Sigmoid colon (tissue), 7 donors: ENCODE measurements around the gene RPS24. TPM values are rescaled to one million over a fixed set of nuclear protein-coding genes. Genes with fewer than 3 reads are reported as not detected.
"Not testable (repeated sequence)": the region's sequence is repeated elsewhere in the genome, so short reads cannot be mapped to it uniquely, and the experiment has no call there.

Source experiments
- DNase-seq: peaks from one replicate; pipeline ENCODE4 v3.0.0-alpha.2; 2019
- H3K27ac ChIP-seq, 4 donors: fragments of 200-600 bp; sonication (generic); one replicate each; pipeline ENCODE4 v1.5.1; 2016 to 2019; ENCODE audit warnings: mild to moderate bottlenecking in 1 of 4
- H3K27me3 ChIP-seq, 3 donors: fragments of 200-600 bp; sonication (generic); one replicate each; pipeline ENCODE4 v1.5.1; 2019; ENCODE audit warnings: mild to moderate bottlenecking in 1 of 3
- H3K36me3 ChIP-seq, 4 donors: fragments of 200-600 bp; sonication (generic); one replicate each; pipeline ENCODE4 v1.5.1; 2016 to 2019
- H3K4me1 ChIP-seq, 4 donors: fragments of 200-600 bp; sonication (generic); one replicate each; pipeline ENCODE4 v1.5.1; 2017 to 2019
- H3K4me3 ChIP-seq, 4 donors: fragments of 200-600 bp; sonication (generic); one replicate each; pipeline ENCODE4 v1.5.1; 2017 to 2019; ENCODE audit warnings: mild to moderate bottlenecking in 2 of 4, moderate library complexity in 1 of 4
- H3K9me3 ChIP-seq, 4 donors: fragments of 200-600 bp in 3 of 4; sonication (generic) in 3 of 4; one replicate each; pipeline versions ENCODE4 v1.5.1 to v1.6.1; 2013 to 2019
- EP300 ChIP-seq, 4 donors: sonication (generic); formaldehyde crosslinking; IDR thresholded peaks; one replicate each; pipeline ENCODE4 v1.6.1; 2017; ENCODE audit warnings: antibody characterized with exemption in 4 of 4
- POLR2A ChIP-seq, 2 donors: fragments of 450-650 bp; IDR thresholded peaks; one replicate each; pipeline ENCODE4 v1.6.1; 2016; ENCODE audit warnings: antibody characterized with exemption in 2 of 2, mild to moderate bottlenecking in 2 of 2, moderate library complexity in 2 of 2
- POLR2AphosphoS5 ChIP-seq, 4 donors: sonication (generic); formaldehyde crosslinking; IDR thresholded peaks; one replicate each; pipeline ENCODE4 v1.6.1; 2017; ENCODE audit warnings: antibody characterized with exemption in 4 of 4
- WGBS, 2 donors: extraction: QIAGEN DNeasy Blood & Tissue Kit; methylation state at CpG; one replicate each; pipeline ENCODE4 v1.1.7; 2013; 5-methylcytosine and 5-hydroxymethylcytosine counted together
- intact Hi-C: fragments of 100-400 bp; cut with DNase I; formaldehyde crosslinking; loops from one replicate; pipeline ENCODE4 v1.15.1; 2023
- polyA plus RNA-seq, 3 donors: library from polyadenylated mRNA; stranded (reverse); fragments of 200-250 nt; gene quantifications; one replicate each; pipeline ENCODE4 v1.2.3, GENCODE V29; 2013
- total RNA-seq, 4 donors: library from RNA; depleted of rRNA; stranded (reverse); fragments of >200 nt; gene quantifications; one replicate each; pipeline ENCODE4 v1.1.0, GENCODE V29; 2016
- TF ChIP-seq, protein P1 (sequence below), 4 experiments: fragments of 450-650 bp in 3 of 4; fragments of 200-600 bp in 1 of 4; IDR thresholded peaks; one replicate each; pipeline ENCODE4 v1.5.1; 2016 to 2019; ENCODE audit warnings: antibody characterized with exemption in 4 of 4, mild to moderate bottlenecking in 3 of 4, moderate library complexity in 2 of 4
- donor health status: healthy with polysubstance abuse.
- donor health status: Bipolar disorder and iron deficiency.
- donor health status: healthy.

RPS24 gene
- total and polyA plus RNA-seq, 7 donors, result 2,487 to 7,696 (median 3,724) TPM

DNA sequence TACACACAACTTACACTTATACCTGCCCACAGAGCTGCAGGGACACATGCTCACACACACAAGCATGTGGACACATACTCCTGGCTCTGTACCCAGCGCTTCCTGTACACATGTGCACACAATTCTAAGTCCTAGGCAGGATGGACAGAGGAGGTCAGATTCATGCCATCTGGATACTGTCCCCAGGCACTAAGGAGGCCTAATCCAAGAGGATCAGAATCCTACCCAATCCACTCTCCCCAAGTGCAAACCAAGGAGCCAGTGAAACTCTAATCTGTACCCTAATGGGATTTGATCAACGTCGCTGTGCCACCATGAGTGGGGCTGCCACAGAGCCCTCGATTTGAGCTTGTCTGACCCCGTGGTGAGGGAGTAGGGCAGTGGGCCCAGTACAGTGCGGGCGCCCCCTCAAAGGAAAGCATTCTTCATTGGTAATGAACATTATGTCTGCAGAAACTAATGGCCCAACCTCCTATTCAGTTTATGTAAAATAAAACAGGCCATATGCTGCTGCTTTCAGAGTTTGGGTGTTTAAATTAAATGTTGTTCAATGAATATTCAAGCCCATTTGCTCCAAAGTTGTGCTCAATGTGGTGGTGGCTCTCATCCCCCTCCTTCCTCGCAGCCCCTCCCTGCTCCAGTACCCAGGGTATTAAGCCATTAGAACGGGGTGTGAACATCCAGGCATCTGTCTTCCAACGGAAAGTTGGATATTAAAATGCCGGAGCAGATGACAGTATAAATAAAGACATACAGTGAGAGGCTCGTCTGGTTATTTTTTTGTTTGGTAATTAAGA is 26.4 kb downstream of the RPS24 start:
- no peaks in the 10 kb centered on the region for H3K4me1 ChIP-seq
- no peak for DNase-seq
- H3K27me3 ChIP-seq, result no peaks in the 10 kb centered on the region
- no peak overlapping the region for H3K27ac ChIP-seq
- no peaks in the 10 kb centered on the region for H3K9me3 ChIP-seq
- intact Hi-C loops, result no loop called here
- no peaks in the 10 kb centered on the region for H3K36me3 ChIP-seq
- H3K4me3 ChIP-seq, result no peak overlapping the region
- TF ChIP-seq, protein P1, sequence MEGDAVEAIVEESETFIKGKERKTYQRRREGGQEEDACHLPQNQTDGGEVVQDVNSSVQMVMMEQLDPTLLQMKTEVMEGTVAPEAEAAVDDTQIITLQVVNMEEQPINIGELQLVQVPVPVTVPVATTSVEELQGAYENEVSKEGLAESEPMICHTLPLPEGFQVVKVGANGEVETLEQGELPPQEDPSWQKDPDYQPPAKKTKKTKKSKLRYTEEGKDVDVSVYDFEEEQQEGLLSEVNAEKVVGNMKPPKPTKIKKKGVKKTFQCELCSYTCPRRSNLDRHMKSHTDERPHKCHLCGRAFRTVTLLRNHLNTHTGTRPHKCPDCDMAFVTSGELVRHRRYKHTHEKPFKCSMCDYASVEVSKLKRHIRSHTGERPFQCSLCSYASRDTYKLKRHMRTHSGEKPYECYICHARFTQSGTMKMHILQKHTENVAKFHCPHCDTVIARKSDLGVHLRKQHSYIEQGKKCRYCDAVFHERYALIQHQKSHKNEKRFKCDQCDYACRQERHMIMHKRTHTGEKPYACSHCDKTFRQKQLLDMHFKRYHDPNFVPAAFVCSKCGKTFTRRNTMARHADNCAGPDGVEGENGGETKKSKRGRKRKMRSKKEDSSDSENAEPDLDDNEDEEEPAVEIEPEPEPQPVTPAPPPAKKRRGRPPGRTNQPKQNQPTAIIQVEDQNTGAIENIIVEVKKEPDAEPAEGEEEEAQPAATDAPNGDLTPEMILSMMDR (IDR thresholded peaks at IDR 0.05), result no peak
- no peak for TF ChIP-seq POLR2AphosphoS5 (IDR thresholded peaks at IDR 0.05)
- TF ChIP-seq POLR2A (IDR thresholded peaks at IDR 0.05), result no peak
- TF ChIP-seq EP300 (IDR thresholded peaks at IDR 0.05), result no peak
- 85 to 86% methylated on average over 12 of the region's 12 CpGs for WGBS, 2 donors

DNA sequence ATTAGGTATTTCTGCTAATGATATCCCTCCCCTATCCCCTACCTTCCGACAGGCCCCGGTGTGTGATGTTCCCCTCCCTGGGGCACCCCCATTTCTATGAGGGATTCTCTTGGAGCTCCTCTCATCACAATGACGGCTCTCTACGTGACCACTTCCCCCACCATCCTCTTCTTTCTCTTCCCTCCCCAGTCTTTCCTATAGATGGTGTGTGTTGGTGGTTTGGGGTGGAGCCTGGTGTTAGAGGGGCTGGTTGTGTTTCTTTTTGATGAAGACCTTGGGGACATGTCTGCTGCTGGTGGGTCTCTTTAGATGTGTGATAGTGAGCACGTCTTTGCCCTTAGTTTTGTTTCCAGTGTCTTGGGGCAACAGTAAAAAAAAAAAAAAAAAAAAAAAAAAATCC is 28.6 kb downstream of the RPS24 start:
- 52 to 75% methylated on average over 5 of the region's 5 CpGs for WGBS, 2 donors
- no peaks in the 10 kb centered on the region for H3K27me3 ChIP-seq
- no peaks in the 10 kb centered on the region for H3K4me1 ChIP-seq
- no peaks in the 10 kb centered on the region for H3K36me3 ChIP-seq
- intact Hi-C loops, result no loop called here
- H3K9me3 ChIP-seq, result no peaks in the 10 kb centered on the region
- TF ChIP-seq, protein P1 (IDR thresholded peaks at IDR 0.05), result no peak
- TF ChIP-seq POLR2A (IDR thresholded peaks at IDR 0.05) (no peak), EP300 (IDR thresholded peaks at IDR 0.05) (no peak), POLR2AphosphoS5 (IDR thresholded peaks at IDR 0.05) (no peak)
- no peak overlapping the region for H3K27ac ChIP-seq
- H3K4me3 ChIP-seq, result no peak overlapping the region
- no peak for DNase-seq

DNA sequence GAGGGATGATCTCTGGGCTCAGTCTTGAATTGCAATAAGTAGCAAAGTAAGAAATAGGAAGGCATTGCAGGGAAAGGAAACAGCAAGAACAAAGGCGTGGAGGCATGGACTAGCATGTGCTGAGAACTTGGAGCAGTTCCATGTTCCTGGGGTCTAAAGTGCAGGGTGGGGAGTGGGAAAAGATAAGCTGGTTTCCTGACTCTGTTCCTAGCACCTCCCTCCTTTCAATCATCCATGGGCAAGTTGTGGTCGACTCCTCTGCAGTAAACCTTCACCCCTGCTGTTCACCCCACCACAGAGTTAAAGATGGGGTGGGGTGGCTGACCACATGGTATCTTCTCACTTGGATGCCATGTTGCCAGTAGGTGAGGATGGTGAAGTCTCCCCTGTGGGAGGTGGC is 29.6 kb downstream of the RPS24 start:
- DNase-seq, result no peak
- intact Hi-C loops, result no loop called here
- no peaks in the 10 kb centered on the region for H3K4me1 ChIP-seq
- TF ChIP-seq EP300 (IDR thresholded peaks at IDR 0.05) (no peak), POLR2A (IDR thresholded peaks at IDR 0.05) (no peak), POLR2AphosphoS5 (IDR thresholded peaks at IDR 0.05) (no peak)
- TF ChIP-seq, protein P1 (IDR thresholded peaks at IDR 0.05), result no peak
- H3K4me3 ChIP-seq, result no peak overlapping the region
- no peak overlapping the region for H3K27ac ChIP-seq
- H3K27me3 ChIP-seq, result no peaks in the 10 kb centered on the region
- WGBS, 2 donors, result 29 to 61% methylated on average over 2 of the region's 2 CpGs
- no peaks in the 10 kb centered on the region for H3K36me3 ChIP-seq
- no peaks in the 10 kb centered on the region for H3K9me3 ChIP-seq

DNA sequence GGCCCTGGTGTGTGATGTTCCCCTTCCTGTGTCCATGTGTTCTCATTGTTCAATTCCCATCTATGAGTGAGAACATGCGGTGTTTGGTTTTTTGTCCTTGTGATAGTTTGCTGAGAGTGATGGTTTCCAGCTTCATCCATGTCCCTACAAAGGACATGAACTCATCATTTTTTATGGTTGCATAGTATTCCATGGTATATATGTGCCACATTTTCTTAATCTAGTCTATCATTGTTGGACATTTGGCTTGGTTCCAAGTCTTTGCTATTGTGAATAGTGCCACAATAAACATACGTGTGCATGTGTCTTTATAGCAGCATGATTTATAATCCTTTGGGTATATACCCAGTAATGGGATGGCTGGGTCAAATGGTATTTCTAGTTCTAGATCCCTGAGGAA is 31.3 kb downstream of the RPS24 start:
- H3K27ac ChIP-seq, H3K36me3 ChIP-seq, H3K4me3 ChIP-seq, H3K27me3 ChIP-seq, intact Hi-C loops, DNase-seq, H3K4me1 ChIP-seq, H3K9me3 ChIP-seq: not testable (repeated sequence)
- no CpG with 5 or more reads among the region's 2 CpGs for WGBS, 2 donors

DNA sequence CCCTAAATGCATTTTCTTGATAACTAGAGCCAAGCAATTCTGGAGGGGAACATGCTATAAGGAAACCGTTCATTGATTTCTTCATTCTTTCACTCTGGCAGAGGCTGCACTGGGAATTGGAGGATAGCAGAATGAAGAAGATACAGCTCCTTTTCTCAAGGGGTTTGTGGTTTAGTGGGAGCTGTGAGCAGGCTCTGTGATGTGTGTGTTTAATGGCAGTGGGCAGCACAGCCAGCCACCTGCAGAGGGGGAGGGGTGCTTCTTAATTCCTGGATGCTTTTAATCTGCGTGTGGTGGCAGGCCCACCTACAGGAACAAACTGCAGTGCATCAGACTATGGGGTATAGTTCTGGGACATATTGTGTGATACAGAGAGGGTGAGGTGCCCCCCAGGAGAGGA is 31.9 kb downstream of the RPS24 start:
- Histone ChIP-seq H3K9me3 (no peaks in the 10 kb centered on the region), H3K4me1 (no peaks in the 10 kb centered on the region), H3K27me3 (no peaks in the 10 kb centered on the region), H3K27ac (no peak overlapping the region), H3K4me3 (no peak overlapping the region), H3K36me3 (no peaks in the 10 kb centered on the region)
- WGBS, 2 donors, result 57 to 61% methylated on average over 2 of the region's 2 CpGs
- no peak for TF ChIP-seq POLR2AphosphoS5 (IDR thresholded peaks at IDR 0.05)
- TF ChIP-seq EP300 (IDR thresholded peaks at IDR 0.05), result no peak
- no peak for TF ChIP-seq POLR2A (IDR thresholded peaks at IDR 0.05)
- TF ChIP-seq, protein P1 (IDR thresholded peaks at IDR 0.05), result no peak
- intact Hi-C loops, result no loop called here
- DNase-seq, result no peak
